ENCODE data around the gene PTPN6. TPM values are rescaled to one million over a fixed set of nuclear protein-coding genes. Genes with fewer than 3 reads are reported as not detected.

The PTPN6 gene
- total and polyA plus RNA-seq, 2 of the 13 experiments (the other 11 are each of a cell fraction or from before 2014, with no cell fraction given), result 10.5 to 10.6 TPM

GRCh38 chr12:6943722-6944380 lies 7.3 kb upstream of the PTPN6 start, which contains the start of the genes C12orf57 and RNU7-1 (continued):
- no peak for TF ChIP-seq FIP1L1 (IDR thresholded peaks at IDR 0.05; ENCODE audit: borderline replicate concordance, insufficient read depth, low read depth, low read length)
- no peak for TF ChIP-seq MAF1 (CRISPR knock-in tag; IDR thresholded peaks at IDR 0.05; ENCODE audit: borderline replicate concordance)
- 0 out of 2 replicates have a peak, but pooled peaks have one; percentile 20 for TF ChIP-seq ZNF460 (CRISPR knock-in tag; IDR thresholded peaks at IDR 0.05; ENCODE audit: borderline replicate concordance)
- no peak for TF ChIP-seq GLI4 (CRISPR knock-in tag; IDR thresholded peaks at IDR 0.05; ENCODE audit: borderline replicate concordance)
- TF ChIP-seq ZNF143 (CRISPR knock-in tag; IDR thresholded peaks at IDR 0.05), result no peak
- TF ChIP-seq ZNF687 (CRISPR knock-in tag; IDR thresholded peaks at IDR 0.05), result no peak
- TF ChIP-seq ZGPAT (CRISPR knock-in tag; IDR thresholded peaks at IDR 0.05), result peak; percentile 92
- no peak for TF ChIP-seq ZNF136 (CRISPR knock-in tag; IDR thresholded peaks at IDR 0.05; ENCODE audit: low read depth)
- TF ChIP-seq ZMYM4 (CRISPR knock-in tag; IDR thresholded peaks at IDR 0.05), result peak; percentile 57; the same call in 1 of the 2 replicates
- TF ChIP-seq RAD51 (IDR thresholded peaks at IDR 0.05; ENCODE audit: borderline replicate concordance), result no peak
- no peak; the same call in 1 of the 2 replicates for TF ChIP-seq ZBTB7A (CRISPR knock-in tag; IDR thresholded peaks at IDR 0.05)
- TF ChIP-seq SMARCC2 (IDR thresholded peaks at IDR 0.05), result no peak
- TF ChIP-seq USF2 (IDR thresholded peaks at IDR 0.05; ENCODE audit: low read depth, low read length), result no peak
- TF ChIP-seq USF2 (CRISPR knock-in tag; IDR thresholded peaks at IDR 0.05; ENCODE audit: borderline replicate concordance), result no peak; the same call in 1 of the 2 replicates
- peak; percentile 98 for TF ChIP-seq SP140L (CRISPR knock-in tag; IDR thresholded peaks at IDR 0.05; ENCODE audit: borderline replicate concordance)
- peak; percentile 92 for TF ChIP-seq ZKSCAN8 (CRISPR knock-in tag; IDR thresholded peaks at IDR 0.05; ENCODE audit: borderline replicate concordance)
- TF ChIP-seq FOXK2 (IDR thresholded peaks at IDR 0.05), result 0 out of 2 replicates have a peak, but pooled peaks have one; percentile 40
- TF ChIP-seq FOXJ3 (CRISPR knock-in tag; IDR thresholded peaks at IDR 0.05; ENCODE audit: borderline replicate concordance), result peak; percentile 70; the same call in 1 of the 2 replicates
- no peak for TF ChIP-seq ZFP36 (IDR thresholded peaks at IDR 0.05; ENCODE audit: borderline replicate concordance, low read depth, low read length, partially characterized antibody)
- no peak for TF ChIP-seq ASH2L (IDR thresholded peaks at IDR 0.05; ENCODE audit: insufficient read length, low read depth, low read length)
- TF ChIP-seq PCBP2 (optimal IDR thresholded peaks at IDR 0.05; ENCODE audit: low read depth, low read length, poor library complexity, severe bottlenecking), result no peak
- TF ChIP-seq ZNF816 (CRISPR knock-in tag; IDR thresholded peaks at IDR 0.05; ENCODE audit: borderline replicate concordance), result peak; percentile 89; the same call in 1 of the 2 replicates
- TF ChIP-seq BRCA1 (CRISPR knock-in tag; IDR thresholded peaks at IDR 0.05), result peak; percentile 76; the same call in 1 of the 2 replicates
